Stimulated activated CD8-positive, alpha-beta memory T cell treated with anti-CD3 and anti-CD28 coated beads, Interleukin-4, amount 100 ng/mL, for 1 hour (primary cell): Measurements from ENCODE around the gene MYO18A.
A peak's percentile ranks its signal among the peaks of the same experiment; 100 is the strongest.
"Not testable (repeated sequence)": the region's sequence is repeated elsewhere in the genome, so short reads cannot be mapped to it uniquely, and the experiment has no call there.

Experiments used
- DNase-seq, 2 donors: peaks; one replicate each; pipeline ENCODE4 v3.0.0-alpha.2; 2020; ENCODE audit warnings: low read depth in 2 of 2, low spot score in 1 of 2

Gene MYO18A

DNA sequence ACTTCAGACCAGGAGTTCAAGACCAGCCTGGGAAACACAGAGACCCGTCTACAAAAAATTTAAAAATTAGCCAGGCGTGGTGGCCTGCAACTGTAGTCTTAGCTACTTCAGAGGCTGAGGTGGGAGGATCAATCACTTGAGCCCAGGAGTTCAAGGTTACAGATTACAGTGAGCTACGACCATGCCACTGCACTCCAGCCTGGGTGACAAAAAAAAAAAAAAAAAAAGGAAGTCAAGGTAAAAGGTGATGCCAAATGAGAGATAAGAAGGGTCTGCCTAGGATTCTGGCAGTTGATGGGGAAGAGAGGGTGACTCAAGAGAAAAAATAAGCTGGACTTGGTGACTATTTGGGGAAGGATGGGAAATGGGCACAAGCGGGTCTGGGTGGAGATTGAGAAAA lies 32.5 kb downstream of the MYO18A start:
- DNase-seq = no peak

DNA sequence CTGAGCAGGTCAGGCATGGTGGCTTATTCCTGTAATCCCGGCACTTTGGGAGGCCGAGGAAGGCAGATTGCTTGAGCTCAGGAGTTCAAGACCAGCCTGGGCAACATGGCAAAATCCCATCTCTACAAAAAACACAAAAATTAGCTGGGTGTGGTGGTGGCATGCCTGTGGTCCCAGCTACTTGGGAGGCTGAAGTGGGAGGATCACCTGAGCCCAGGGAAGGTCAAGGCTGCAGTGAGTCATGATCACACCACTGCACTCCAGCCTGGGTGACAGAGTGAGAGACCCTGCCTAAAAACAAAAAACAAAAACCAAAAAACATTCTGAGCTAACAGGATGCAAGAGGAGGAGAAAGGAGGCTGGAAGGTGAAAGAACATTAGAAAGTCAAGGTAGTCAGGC lies 33.0 kb downstream of the MYO18A start:
- not testable (repeated sequence) for DNase-seq

DNA sequence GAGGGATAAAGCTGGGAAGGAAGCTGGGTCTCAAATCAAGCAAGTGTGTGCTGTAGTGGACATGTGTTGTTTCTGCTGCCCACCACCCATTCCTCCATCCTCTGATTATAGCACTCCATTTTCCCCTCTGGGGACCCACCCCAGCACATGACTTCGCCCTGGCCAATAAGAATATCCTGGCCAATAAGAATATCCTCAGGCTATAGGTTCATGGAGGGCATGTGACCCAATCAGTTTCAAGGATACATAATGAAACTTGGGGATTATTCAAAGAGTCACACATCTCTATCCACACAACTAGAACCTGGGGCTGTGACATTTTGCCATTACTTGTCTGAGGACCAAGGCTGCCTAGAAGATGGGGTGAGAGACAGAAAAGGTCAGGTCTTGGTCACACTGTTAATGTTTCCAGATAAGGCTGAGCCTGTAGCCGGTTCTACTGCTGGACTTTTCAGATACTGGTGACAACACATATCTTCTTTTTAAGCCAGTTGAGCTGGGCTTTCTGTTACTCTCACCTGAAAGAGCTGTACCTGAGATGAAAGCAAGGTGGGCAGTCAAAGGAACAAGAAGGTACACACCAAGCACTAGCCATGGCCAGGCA lies 33.7 kb downstream of the MYO18A start:
- DNase-seq = no peak

DNA sequence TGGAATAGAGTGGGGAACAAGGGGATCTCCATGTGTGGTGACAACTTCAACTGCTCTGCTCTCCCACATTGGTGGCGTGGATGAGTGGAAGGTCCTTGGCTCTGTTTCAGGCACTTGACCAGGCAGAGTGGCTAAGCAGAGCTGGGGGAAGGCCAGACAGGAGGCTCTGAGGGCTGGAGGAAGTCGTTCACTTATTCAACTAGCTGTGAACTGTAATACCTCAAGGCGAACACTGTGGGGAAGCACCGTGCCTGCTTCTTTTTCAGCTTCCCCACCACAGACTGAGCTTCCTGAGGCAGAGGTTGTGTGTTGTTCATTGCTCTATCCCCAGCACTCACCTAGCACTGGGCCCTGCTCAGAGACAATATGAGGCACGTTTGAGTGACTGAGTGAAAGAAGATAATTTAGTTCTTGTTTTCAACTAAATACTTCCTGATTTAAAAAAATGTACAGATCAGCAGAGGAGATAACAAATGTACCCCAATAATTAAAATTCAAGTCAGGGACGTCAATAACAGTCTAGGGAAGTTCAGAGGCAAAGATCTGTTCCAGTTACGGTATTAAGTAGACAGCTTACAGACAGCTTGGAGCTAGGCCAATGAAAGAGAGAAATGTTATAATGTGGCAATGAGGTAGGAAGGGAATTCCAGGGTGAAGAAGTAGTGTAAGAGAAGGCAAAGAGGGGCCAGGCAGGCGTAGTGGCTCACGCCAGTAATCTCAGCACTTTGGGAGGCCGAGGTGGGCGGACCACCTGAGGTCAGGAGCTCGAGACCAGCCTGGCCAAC lies 34.7 kb downstream of the MYO18A start:
- DNase-seq = peak in 1 of 2 donors; percentile 45

DNA sequence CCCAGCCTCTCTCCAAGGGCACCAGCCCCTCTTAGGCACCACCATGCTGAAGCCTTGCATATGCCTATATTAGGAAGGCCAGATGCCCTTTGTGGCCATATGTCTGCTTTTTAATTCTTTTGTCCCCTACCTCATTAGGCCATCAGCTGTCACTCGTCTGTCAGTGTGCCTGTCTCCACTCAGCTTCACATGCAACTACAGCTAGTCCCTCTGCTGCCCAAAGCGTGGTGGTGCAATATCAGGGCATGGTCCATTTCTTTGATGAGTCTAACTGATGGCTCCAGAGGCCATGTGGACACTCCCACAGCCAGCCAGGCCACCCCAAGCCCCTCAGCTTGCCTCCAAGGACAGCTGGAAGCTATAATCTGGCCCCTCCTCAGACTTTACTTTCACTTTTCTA lies 36.3 kb downstream of the MYO18A start:
- DNase-seq = no peak

DNA sequence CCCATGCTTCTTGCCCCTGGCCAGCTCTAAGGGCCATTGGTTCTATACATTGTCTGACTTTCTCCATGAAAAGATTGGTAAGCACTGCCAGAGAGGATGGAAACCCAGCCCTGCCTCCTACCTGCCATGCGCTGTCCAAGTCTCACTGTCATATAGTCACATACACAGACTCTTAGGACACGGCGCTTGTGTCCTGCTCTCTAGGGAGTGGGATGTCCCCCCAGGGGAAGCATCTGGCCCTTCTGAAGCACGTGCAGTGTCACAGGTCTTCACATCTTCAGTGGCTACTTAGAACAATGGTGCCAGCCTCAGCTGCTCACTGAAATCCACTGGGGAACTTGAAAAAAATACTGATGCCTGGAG lies 38.7 kb downstream of the MYO18A start:
- no peak for DNase-seq

DNA sequence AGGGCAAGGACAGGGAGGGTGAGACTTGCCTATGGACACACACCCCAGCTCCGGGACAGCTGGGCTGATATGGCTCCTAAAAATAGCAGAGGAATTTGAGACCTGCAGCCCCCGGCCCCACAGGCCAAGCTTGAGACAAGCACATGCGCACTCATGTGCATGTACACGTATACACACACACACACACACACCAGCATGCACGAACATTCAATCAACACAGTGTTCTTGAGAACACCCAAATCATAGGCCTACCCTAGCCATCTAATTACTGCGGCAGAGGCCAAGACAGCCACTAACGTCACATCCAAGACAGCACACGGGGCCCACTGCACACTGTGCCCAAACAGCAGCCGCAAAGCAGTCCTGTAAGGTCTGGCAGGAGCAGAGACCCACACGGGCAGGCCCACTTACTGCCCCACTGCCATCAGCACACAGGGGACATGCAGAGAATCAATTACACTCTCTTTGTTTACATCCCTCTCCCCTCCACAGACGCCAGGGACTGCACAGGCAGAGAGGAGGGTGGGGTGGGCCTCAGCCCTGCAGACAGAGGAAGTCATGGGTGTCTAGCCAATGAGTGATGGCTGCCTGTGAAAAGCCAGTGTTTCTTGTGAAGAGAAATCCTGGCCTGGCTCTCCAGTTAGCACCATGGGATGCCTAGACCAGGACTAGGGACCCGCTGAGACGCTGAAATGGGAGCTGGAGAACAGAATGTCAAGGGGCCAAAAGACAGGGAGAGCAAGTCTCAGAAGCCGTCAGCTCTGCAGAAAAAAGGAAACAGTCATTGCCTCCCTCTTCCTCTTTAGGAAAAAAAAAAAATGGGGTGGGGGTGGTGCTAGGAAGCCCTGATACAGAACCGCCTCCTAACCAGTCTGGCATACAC lies 39.3 kb downstream of the MYO18A start:
- DNase-seq = peak in 1 of 2 donors; percentile 42

DNA sequence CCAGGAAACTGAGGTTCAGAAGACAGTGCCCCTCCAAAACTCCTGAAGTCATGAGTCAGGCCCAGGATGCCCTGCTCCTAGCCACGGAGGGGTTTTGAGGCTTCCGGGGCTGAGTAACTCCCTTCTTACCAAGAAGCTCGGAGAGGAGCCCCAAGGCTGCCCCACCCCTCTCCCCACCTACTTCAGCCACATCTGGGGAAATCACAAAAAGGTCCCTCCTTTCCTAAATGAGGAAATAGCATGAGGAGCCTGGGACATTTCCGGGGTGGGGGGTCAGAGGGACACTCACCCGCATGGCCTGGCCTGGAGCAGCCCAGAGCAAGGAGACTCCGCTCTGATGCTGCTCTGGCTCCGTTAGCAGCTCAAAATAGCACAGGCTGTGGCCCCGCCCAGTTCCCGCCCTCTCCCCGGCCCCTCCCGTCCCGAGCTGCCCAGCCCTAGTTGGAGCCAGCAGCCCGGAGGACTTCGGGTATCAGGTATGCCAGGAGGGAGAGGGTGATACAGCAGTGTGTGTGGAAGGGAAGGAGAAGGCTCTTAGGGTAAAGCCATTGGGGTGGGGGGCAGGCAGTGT lies 40.1 kb downstream of the MYO18A start:
- peak; percentile 57 to 66 for DNase-seq

DNA sequence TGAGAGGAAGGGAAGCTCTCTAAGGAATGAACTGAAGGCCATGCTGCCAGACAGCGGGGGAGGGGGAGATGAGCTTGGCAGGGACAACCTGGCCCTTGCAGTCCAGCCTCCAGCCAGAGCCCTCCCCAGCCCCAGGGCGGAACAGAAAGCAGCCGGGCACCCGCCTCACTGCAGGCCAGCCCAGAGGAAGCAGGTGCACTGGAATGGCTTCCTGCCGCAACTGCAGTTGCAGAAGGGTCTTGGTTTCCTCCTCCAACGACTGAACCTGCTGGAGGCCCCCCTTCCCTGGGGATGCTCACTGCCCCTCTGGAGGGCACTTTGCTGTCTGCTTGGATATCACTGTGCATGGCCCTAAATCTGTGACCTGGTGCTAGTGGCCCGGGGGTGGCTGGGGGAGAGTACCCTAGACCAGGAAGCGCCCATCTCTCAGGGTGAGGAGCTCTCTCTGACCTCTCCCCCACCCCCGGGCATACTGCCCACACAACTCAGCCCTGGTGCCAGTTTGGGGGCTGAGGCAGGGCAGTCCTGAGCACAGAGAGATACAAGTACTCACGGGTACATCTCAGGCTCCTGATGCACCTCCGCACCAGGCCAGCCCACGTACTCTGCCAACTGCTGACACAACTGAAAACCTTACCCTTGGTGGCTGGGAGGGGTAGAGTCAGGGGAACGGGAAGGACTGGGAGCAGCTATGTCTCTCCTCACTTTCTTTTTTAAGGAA lies 41.1 kb downstream of the MYO18A start:
- no peak for DNase-seq

DNA sequence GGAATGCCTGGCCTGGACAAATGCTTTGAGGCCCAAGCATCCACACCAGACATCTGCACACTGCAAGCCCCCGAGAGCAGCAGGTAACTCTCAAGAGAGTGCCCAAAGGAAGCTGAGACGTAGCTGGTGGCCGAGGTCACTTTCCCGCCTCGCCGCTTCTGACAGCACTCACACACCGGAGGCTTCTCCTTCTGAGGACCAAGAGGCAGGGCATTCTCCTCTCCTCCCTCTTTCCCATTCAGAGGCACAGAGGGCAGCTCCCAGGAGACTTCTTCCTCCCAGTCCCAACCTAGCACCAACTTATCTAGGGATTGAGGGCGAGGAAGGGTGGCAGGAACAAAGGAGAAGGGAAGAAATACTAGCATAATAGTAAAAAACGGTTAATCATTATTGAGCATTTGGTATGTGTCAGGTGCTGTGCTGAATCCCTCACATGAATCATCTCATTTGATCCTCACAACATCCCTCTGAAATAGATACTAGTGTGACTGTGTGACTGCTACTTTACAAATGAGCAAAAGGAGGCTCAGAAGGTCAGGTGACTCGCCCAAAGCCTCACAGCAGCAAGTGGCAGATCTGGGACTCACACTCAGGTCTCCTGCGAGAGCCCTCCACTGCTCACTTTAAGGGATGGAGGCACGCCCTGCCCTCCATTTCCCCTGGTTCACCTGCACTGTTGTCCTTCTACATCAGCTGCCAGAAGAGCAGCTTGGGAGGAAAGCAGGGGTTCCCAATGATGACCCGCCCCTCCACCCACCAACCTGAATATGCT lies 41.8 kb downstream of the MYO18A start:
- no peak for DNase-seq

DNA sequence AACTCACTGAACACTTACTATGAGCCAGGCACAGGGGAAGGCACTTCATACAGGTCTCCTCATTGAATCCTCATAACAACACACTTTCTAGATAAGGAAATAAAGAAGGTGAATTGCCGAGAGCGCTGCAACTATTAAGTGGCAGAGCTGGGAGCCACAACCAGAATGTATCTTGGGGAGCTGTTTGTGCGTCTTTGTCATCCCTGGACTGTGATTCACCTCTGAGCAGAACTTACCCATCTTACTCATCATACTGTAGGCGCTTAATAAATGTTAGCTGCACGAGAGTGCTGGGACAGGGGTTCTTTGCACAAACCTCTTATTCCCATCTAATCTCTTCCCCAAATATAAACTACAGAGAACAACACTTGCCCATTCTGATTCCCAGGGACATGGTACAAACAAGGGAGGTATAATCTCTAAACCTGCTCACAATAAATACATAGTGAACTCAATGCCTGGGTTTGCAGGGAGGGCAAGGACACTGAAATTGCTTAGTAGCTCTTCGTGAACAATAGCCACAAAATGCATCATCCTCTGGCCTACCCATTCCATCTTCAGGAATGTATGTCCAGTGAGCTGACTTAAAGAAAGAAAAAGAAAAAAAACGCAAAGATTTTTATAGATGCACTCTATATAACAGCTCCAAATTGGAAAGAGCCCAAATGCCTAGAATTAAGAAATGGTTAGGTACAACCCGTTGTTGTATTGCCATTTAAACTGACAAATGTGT lies 43.0 kb downstream of the MYO18A start:
- no peak for DNase-seq

DNA sequence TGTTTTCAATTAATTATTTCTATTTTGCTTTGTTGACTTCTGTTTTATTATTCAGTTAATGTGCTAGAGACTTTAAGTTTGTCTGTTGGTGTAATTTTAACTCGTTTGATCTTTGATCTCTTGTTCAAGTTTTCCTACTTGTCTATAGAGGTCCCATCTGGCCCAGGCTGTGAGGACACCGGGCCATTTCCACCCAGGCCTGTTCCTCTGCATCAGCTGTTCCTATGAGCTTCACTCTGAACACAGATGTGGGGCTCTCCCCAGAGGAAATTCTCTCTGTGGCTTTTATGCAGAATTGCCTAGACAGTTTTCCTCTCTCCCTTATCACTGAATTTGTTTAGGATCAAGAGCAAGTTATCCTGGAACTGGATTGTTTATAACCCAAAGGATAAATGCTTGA lies 44.7 kb downstream of the MYO18A start:
- no peak for DNase-seq

DNA sequence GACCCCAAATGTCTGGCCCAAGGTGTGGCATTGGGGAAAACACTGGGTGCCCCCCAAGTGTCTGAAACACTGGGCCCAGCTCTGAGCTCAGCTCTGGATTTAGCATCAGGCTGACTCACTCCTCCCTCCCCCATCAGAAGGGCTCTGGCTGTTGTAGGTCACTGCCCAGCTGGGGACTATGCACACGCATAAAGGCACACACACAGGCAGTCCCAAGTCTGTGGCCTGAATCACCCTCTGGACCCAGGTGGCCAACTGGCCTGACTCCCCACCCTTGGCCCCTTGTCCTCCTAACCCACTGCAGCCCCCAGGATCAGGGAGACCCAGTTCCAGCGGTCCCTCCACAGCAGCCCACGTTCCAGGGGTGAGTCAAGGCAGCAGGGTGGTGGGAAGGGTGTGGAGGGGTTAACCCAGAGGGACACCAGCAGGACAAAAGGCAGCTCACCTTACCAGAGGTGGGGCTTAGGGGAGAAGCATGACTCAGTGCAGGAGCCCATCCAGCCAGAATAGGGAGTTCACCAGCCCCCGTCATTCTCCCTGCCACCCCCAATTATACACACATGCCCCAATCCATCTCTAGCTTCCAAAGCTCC lies 47.0 kb downstream of the MYO18A start:
- no peak for DNase-seq

DNA sequence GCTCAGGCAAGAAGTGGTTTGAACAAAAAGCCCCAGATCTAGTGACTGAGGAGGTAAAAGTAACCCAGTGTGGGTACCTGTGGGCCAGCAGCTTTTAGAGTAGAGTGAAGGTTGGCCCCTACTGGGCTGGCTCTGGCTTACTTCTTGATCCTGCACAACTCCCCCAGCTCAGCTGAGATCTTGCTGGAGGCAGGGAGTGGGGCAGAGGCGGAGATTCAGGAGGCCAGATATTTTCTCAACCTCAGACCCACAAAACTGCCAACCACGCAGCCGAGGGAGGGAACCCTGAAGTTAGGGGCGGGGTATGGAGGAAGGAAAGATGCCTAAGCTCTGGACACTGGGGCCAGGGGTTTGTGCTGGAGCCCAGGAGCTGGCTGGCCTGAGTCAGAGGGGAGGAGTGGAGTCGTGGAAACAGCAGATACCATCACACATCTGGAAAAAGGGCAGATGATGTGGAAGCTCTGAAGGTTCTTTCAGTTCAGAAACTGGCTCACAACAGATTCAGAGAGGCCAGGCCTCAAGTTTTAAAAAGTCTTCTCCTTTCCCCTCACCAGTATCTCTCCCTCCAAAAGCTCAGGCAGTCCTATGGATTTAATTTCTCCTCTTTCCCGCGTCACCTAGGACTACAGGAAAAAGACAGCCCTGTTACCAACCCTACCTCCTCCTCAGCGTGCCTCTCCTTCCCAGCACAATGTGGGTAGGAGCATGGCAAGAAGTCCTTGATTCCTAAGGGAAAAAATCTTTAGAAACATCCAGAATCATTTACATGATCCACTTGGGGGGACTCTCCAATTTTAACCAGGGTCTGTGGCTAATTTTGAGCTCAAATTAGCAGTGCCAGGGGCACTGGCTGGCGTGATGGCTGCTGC lies 48.1 kb downstream of the MYO18A start:
- no peak for DNase-seq

DNA sequence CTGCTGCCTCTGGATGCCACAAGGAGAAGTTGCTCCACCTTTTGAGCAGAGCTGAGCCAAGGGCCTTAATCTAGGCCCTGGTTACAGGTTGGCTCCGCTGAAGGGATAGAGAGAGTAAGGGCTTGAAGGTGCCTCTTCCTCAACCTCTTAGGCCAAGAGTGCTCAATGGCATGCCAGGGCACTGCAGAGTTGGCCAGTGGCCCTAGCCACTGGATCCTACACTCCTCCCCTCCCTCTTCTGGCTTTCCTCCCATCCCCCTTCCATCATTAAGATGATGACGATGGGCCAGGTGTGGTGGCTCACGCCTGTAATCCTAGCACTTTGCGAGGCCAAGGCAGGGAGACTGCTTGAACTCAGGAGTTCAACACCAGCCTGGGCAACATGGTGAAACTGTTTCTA lies 50.5 kb downstream of the MYO18A start:
- no peak for DNase-seq

DNA sequence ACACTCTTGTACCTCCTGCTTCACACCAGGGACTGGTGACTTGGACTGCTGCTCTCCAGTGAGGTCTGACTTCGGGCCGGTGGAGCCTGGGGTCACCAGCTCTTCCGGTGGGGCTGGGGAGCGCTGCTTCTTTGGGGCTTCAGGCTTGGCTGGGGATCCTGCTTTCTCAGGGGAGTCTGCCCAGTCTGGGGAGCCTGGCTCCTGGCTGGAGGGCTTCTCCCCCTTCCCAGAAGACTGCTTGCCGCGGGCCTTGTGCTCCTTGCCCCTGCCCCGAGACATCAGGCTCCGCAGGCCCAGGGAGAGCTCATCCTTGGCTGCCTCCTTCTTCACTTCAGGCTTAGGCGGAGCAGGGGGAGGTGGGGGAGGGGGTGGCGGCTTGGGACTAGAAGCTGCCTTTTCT lies 52.4 kb downstream of the MYO18A start:
- no peak for DNase-seq

DNA sequence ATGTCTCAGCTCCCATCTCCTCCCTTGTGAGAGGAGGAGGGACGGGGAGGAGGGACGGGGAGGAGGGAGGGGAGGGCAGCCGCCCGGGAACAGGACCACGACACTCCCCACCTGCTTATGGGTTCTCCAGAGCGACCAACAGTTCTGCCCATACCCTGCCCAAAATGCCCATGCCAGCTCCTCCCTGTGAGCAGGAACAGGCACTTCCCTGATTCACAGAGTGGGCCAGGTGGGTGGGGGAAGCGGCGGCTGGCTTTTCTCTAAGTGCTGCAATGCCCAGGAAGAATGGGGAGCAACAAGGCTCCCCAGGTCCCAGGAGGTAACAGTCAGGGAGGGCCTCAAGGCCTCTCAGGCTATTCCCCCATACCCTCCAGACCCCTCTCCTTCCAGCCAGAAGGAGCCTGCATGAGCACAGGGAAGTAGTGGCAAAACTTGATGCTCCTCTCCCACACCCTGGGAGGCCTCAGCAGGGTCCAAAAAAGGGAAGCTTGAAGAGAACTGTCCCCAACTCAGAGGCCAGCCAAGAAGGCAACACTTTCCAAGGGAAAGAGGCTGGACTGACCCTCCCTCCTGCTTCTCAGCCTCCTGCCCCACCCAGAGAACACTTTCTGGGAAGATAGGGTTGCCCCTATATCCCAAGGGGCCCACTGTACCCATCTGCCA lies 53.8 kb downstream of the MYO18A start:
- DNase-seq = no peak

DNA sequence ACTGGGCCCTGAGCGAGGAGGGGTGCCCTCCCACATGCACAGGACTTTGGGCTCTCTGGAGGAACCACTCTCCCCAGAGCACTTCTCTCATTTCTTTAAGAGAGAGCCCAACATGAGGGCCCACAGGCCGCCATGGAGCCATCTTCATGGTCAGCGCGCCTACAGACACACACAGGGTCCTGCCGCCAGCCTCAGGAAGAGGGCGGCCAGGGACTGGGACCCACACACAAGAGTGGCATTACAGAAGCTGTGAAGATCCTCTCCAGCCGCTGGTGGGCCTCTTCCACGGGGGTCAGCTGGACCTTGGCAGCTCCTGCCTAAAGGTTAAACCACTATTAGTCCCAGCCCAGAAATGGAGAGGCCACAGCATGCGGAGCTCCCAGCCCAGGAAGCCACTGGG lies 54.5 kb downstream of the MYO18A start:
- DNase-seq = no peak
